H1 (cell line): ENCODE measurements around the gene TRIM44. TPM values are rescaled to one million over a fixed set of nuclear protein-coding genes. Genes with fewer than 3 reads are reported as not detected.

Experiments
- CTCF ChIA-PET: fragments of 300-600 bp; sonication (Branson Sonifier 250); formaldehyde crosslinking; loops from one replicate; lab custom pipeline; 2021; ENCODE audit not compliant: partially characterized antibody; lab: Charles Lee
- POLR2A ChIA-PET: fragments of 300-600 bp; sonication (Branson Sonifier 250); formaldehyde crosslinking; loops from one replicate; lab custom pipeline; 2021; ENCODE audit warnings: inconsistent platforms; ENCODE audit not compliant: partially characterized antibody; lab: Charles Lee
- DNase-seq, 2 experiments: peaks; one replicate each; pipeline versions ENCODE4 v3.0.0 to v3.0.0-alpha.2; 2010 to 2022; ENCODE audit warnings: low spot score in 2 of 2, low read depth in 1 of 2, mixed read lengths in 1 of 2
- FAIRE-seq: peaks from 2 replicates; lab custom pipeline; 2011; peaks lifted over from hg19 to GRCh38; lab: Jason Lieb, UNC
- H2AFZ ChIP-seq: 2 replicates; pipeline ENCODE4 v1.8.1; 2012; ENCODE audit warnings: low read length, inconsistent platforms
- H2AK5ac ChIP-seq: 2 replicates; pipeline ENCODE4 v1.6.1; 2013; ENCODE audit warnings: low read depth, low read length
- H2BK120ac ChIP-seq: replicated peaks from 2 replicates; pipeline ENCODE3; 2013; ENCODE audit warnings: low read depth, low read length, inconsistent platforms
- H2BK12ac ChIP-seq: 2 replicates; pipeline ENCODE4 v1.6.1; 2013; ENCODE audit warnings: low read depth, low read length
- H2BK15ac ChIP-seq: 2 replicates; pipeline ENCODE4 v1.6.1; 2013; ENCODE audit warnings: low read length
- H2BK20ac ChIP-seq: 2 replicates; pipeline ENCODE4 v1.6.1; 2013; ENCODE audit warnings: low read length
- H2BK5ac ChIP-seq: 2 replicates; pipeline ENCODE4 v1.6.1; 2013; ENCODE audit warnings: low read depth, low read length
- H3K14ac ChIP-seq: 2 replicates; pipeline ENCODE4 v1.6.1; 2013; ENCODE audit warnings: inconsistent platforms; ENCODE audit not compliant: insufficient read length
- H3K18ac ChIP-seq: 2 replicates; pipeline ENCODE4 v1.6.1; 2013; ENCODE audit warnings: low read length; ENCODE audit errors: extremely low read depth
- H3K23ac ChIP-seq: 2 replicates; pipeline ENCODE4 v1.6.1; 2013; ENCODE audit warnings: inconsistent platforms; ENCODE audit not compliant: insufficient read length
- H3K23me2 ChIP-seq: 2 replicates; pipeline ENCODE4 v1.6.1; 2013; ENCODE audit warnings: low read depth, low read length
- H3K27ac ChIP-seq: 2 replicates; pipeline ENCODE4 v1.6.1; 2011; ENCODE audit warnings: low read depth, low read length, inconsistent platforms
- H3K27me3 ChIP-seq, 4 experiments: replicated peaks in 1 of 4; 1 replicate in 1 of 4; 2 replicates in 3 of 4; pipeline versions ENCODE4 v1.6.1 to v1.8.1; 2011 to 2013; ENCODE audit warnings: low read length in 3 of 4, mild to moderate bottlenecking in 3 of 4, inconsistent platforms in 2 of 4, mixed read lengths in 2 of 4, moderate library complexity in 1 of 4; ENCODE audit not compliant: control insufficient read depth in 3 of 4, insufficient read depth in 3 of 4; ENCODE audit errors: extremely low read depth in 1 of 4
- H3K36me3 ChIP-seq, 4 experiments: 2 replicates each; pipeline versions ENCODE4 v1.6.1 to v1.8.1; 2011 to 2013; ENCODE audit warnings: mild to moderate bottlenecking in 4 of 4, low read length in 3 of 4, moderate library complexity in 2 of 4, control low read depth in 1 of 4, inconsistent platforms in 1 of 4; ENCODE audit not compliant: insufficient read depth in 4 of 4, control insufficient read depth in 2 of 4
- H3K4ac ChIP-seq: replicated peaks from 2 replicates; pipeline ENCODE3; 2013; ENCODE audit warnings: low read length, low read depth, mixed read lengths, inconsistent platforms; ENCODE audit not compliant: insufficient read length
- H3K4me1 ChIP-seq, 4 experiments: replicated peaks in 1 of 4; 1 replicate in 1 of 4; 2 replicates in 3 of 4; pipeline versions ENCODE4 v1.6.1 to v1.8.1; 2011 to 2013; ENCODE audit warnings: low read length in 3 of 4, inconsistent platforms in 2 of 4, mixed read lengths in 1 of 4; ENCODE audit not compliant: insufficient read depth in 4 of 4, control insufficient read depth in 3 of 4
- H3K4me2 ChIP-seq, 2 experiments: 2 replicates each; pipeline versions ENCODE4 v1.6.1 to v1.8.1; 2011 to 2013; ENCODE audit warnings: low read depth in 2 of 2, low read length in 2 of 2, control low read depth in 1 of 2, inconsistent platforms in 1 of 2, mild to moderate bottlenecking in 1 of 2; ENCODE audit not compliant: insufficient read depth in 1 of 2
- H3K4me3 ChIP-seq, 4 experiments: fragments of 200-600, 300-600 bp in 1 of 4; sonication (generic), shearing (Covaris generic), sonication (Bioruptor Twin) in 1 of 4; 2 replicates each; pipeline versions ENCODE4 v1.5.1 to v1.8.1; 2011 to 2016; ENCODE audit warnings: low read length in 4 of 4, low read depth in 3 of 4, control low read depth in 2 of 4, inconsistent platforms in 2 of 4, mild to moderate bottlenecking in 2 of 4, mixed read lengths in 1 of 4, moderate library complexity in 1 of 4; ENCODE audit not compliant: insufficient read depth in 2 of 4; ENCODE audit errors: extremely low read depth in 1 of 4
- H3K56ac ChIP-seq: replicated peaks from 2 replicates; pipeline ENCODE3; 2013; ENCODE audit warnings: low read depth, mild to moderate bottlenecking, mixed read lengths, low read length, inconsistent platforms; ENCODE audit not compliant: insufficient read length
- H3K79me1 ChIP-seq: 2 replicates; pipeline ENCODE4 v1.6.1; 2013; ENCODE audit warnings: low read depth, low read length, control low read depth
- H3K79me2 ChIP-seq, 2 experiments: 2 replicates each; pipeline versions ENCODE4 v1.6.1 to v1.8.1; 2012 to 2013; ENCODE audit warnings: low read length in 2 of 2, mild to moderate bottlenecking in 2 of 2, inconsistent platforms in 1 of 2; ENCODE audit not compliant: insufficient read depth in 2 of 2, control insufficient read depth in 1 of 2
- H3K9ac ChIP-seq, 4 experiments: replicated peaks in 1 of 4; 1 replicate in 1 of 4; 2 replicates in 3 of 4; pipeline versions ENCODE4 v1.6.1 to v1.8.1; 2011 to 2013; ENCODE audit warnings: low read depth in 3 of 4, low read length in 3 of 4, control low read depth in 2 of 4, mild to moderate bottlenecking in 2 of 4, moderate library complexity in 2 of 4, inconsistent platforms in 1 of 4; ENCODE audit errors: extremely low read depth in 1 of 4
- H3K9me3 ChIP-seq, 2 experiments: 2 replicates each; pipeline versions ENCODE4 v1.6.1 to v1.8.1; 2012 to 2013; ENCODE audit warnings: mild to moderate bottlenecking in 2 of 2, moderate library complexity in 2 of 2, control low read depth in 1 of 2, inconsistent platforms in 1 of 2, low read depth in 1 of 2, low read length in 1 of 2, mixed read lengths in 1 of 2; ENCODE audit not compliant: insufficient read depth in 2 of 2
- H4K20me1 ChIP-seq, 2 experiments: replicated peaks in 1 of 2; 2 replicates each; pipeline versions ENCODE3 to v1.8.1; 2011 to 2013; ENCODE audit warnings: inconsistent platforms in 2 of 2, low read length in 2 of 2, mild to moderate bottlenecking in 1 of 2; ENCODE audit not compliant: insufficient read depth in 2 of 2, control insufficient read depth in 1 of 2
- H4K5ac ChIP-seq: 2 replicates; pipeline ENCODE4 v1.6.1; 2013; ENCODE audit warnings: low read length, low read depth, mixed read lengths, inconsistent platforms; ENCODE audit not compliant: insufficient read length
- H4K8ac ChIP-seq: 2 replicates; pipeline ENCODE4 v1.8.0; 2013; ENCODE audit warnings: mild to moderate bottlenecking, moderate library complexity, low read length, inconsistent platforms; ENCODE audit not compliant: insufficient read depth; ENCODE audit errors: extremely low read depth
- H4K91ac ChIP-seq: replicated peaks from 2 replicates; pipeline ENCODE3; 2013; ENCODE audit warnings: low read length, mixed read lengths, inconsistent platforms; ENCODE audit not compliant: insufficient read length
- BACH1 ChIP-seq: IDR thresholded peaks from 2 replicates; pipeline ENCODE4 v1.6.1; 2012; ENCODE audit warnings: low read length, improper control_type of control experiment
- CEBPB ChIP-seq: IDR thresholded peaks from 2 replicates; pipeline ENCODE4 v1.6.1; 2012; ENCODE audit warnings: low read depth, low read length
- CHD2 ChIP-seq: IDR thresholded peaks from 2 replicates; pipeline ENCODE4 v1.6.1; 2012; ENCODE audit warnings: low read length, improper control_type of control experiment
- KDM4A ChIP-seq: IDR thresholded peaks from one replicate; pipeline ENCODE4 v1.7.1; 2012; ENCODE audit warnings: low read depth, mild to moderate bottlenecking, moderate library complexity, low read length, inconsistent platforms; ENCODE audit not compliant: severe bottlenecking
- MAFK ChIP-seq: IDR thresholded peaks from 2 replicates; pipeline ENCODE4 v1.6.1; 2012; ENCODE audit warnings: low read depth, mild to moderate bottlenecking, improper control_type of control experiment, low read length
- PHF8 ChIP-seq: fragments of 200-600 bp; sonication (generic); conservative IDR thresholded peaks from 2 replicates; pipeline ENCODE4 v1.7.1; 2012; ENCODE audit warnings: low read depth, mild to moderate bottlenecking, inconsistent platforms, low read length, moderate library complexity
- SRF ChIP-seq: IDR thresholded peaks from 2 replicates; pipeline ENCODE4 v1.6.1; 2011; ENCODE audit warnings: mild to moderate bottlenecking, low read depth, low read length, moderate library complexity
- YY1 ChIP-seq: IDR thresholded peaks from 2 replicates; pipeline ENCODE4 v1.6.1; 2011; ENCODE audit warnings: low read depth, mild to moderate bottlenecking, low read length
- WGBS, 2 experiments: shearing (Covaris generic) in 1 of 2; methylation state at CpG; one replicate each; pipeline versions ENCODE4 v1.1.6 to v1.1.7; 2013 to 2015; ENCODE audit warnings: low lambda C conversion rate in 2 of 2, mixed read lengths in 2 of 2, inconsistent platforms in 1 of 2, low coverage in 1 of 2, missing lambda C conversion rate in 1 of 2; ENCODE audit not compliant: insufficient replicate concordance in 2 of 2, insufficient coverage in 1 of 2, insufficient read length in 1 of 2; ENCODE audit errors: extremely low coverage in 1 of 2, missing lambda C conversion rate in 1 of 2; 5-methylcytosine and 5-hydroxymethylcytosine counted together
- polyA plus RNA-seq, 7 experiments: library from polyadenylated mRNA; depleted of rRNA in 3 of 7; stranded (reverse) in 5 of 7; unstranded in 2 of 7; fragments of >200 nt in 5 of 7; fragments of 200-250 nt in 2 of 7; gene quantifications; 1 replicate in 5 of 7; 2 replicates in 1 of 7; 4 replicates in 1 of 7; pipeline versions ENCODE4 v1.2.1 to v1.2.3, GENCODE V29; 2011 to 2013; ENCODE audit warnings: missing spikeins in 2 of 7, mixed read lengths in 2 of 7
- total RNA-seq: library from RNA; stranded (reverse); fragmentation: NEBNext Ultra II Directional; extraction: Animal tissue kit (Norgen Biotek cat#: 25700); gene quantifications from 2 replicates; pipeline ENCODE4 v1.2.1, GENCODE V29; 2021
- TF ChIP-seq, protein P1 (sequence below), 3 experiments: IDR thresholded peaks; 1 replicate in 2 of 3; 2 replicates in 1 of 3; pipeline versions ENCODE4 v1.5.1 to v1.6.1; 2011; ENCODE audit warnings: low read length in 3 of 3, mild to moderate bottlenecking in 3 of 3, inconsistent platforms in 2 of 3, low read depth in 1 of 3, moderate library complexity in 1 of 3; ENCODE audit not compliant: insufficient read depth in 1 of 3; ENCODE audit errors: control extremely low read depth in 1 of 3
- TF ChIP-seq, protein P2 (sequence below): IDR thresholded peaks from 2 replicates; pipeline ENCODE4 v1.6.1; 2012; ENCODE audit warnings: low read length, inconsistent platforms

Gene TRIM44
- total and polyA plus RNA-seq, 2 of the 8 experiments (the other 6 are each of a cell fraction or from before 2014, with no cell fraction given), result 13.9 to 34.4 TPM

DNA sequence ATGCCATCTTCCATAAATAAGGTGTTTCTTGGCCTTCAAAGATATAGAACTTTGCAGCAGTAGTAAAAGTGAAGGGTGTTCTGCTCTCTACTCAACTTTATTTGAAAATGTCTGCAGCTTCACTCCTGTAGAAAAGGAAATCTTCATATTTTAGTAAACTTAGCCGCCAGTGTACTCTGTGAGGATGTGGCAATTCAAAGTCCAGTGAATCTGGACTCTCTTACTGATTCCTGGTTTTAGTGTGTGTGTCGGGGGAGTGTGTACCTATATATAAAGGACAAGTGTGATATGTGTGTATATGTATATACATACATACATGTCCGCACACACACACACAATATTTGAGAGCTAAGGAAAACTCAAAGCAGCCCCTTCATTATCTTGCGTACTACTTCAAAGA is 147.0 kb downstream of the TRIM44 start:
- Histone ChIP-seq H3K23ac (no peak overlapping the region), H2BK120ac (no peak overlapping the region), H2AFZ (no peak overlapping the region), H4K91ac (no peak overlapping the region), H2BK15ac (no peak overlapping the region), H2BK5ac (no peak overlapping the region), H3K27me3 (no peaks in the 10 kb centered on the region), H4K8ac (no peak overlapping the region), H2BK20ac (no peak overlapping the region), H3K4ac (no peak overlapping the region), H3K14ac (no peak overlapping the region), H3K36me3 (no peaks in the 10 kb centered on the region), H3K4me1 (no peaks in the 10 kb centered on the region), H2AK5ac (no peak overlapping the region), H3K23me2 (no peaks in the 10 kb centered on the region), H4K20me1 (no peaks in the 10 kb centered on the region), H3K9ac (no peak overlapping the region), H3K56ac (no peak overlapping the region), H4K5ac (no peak overlapping the region), H3K18ac (no peak overlapping the region), H2BK12ac (no peak overlapping the region), H3K9me3 (no peaks in the 10 kb centered on the region), H3K27ac (no peak overlapping the region), H3K79me1 (no peaks in the 10 kb centered on the region), H3K4me3 (no peak overlapping the region), H3K79me2 (no peaks in the 10 kb centered on the region), H3K4me2 (no peak overlapping the region)
- no peak for FAIRE-seq
- DNase-seq, result no peak
- POLR2A ChIA-PET, result no interaction called here
- WGBS, 2 experiments, result 70% methylated on average over 4 of the region's 4 CpGs; no CpG with 5 or more reads in 1 of the 2 experiments
- CTCF ChIA-PET, result interaction anchor here (0.6 to 7.6 kb wide), 7 partner anchors 9 to 465 kb away, joined by 3 to 76 read pairs (median 4); no protein-coding TSS in a partner anchor
- TF ChIP-seq, protein P1, sequence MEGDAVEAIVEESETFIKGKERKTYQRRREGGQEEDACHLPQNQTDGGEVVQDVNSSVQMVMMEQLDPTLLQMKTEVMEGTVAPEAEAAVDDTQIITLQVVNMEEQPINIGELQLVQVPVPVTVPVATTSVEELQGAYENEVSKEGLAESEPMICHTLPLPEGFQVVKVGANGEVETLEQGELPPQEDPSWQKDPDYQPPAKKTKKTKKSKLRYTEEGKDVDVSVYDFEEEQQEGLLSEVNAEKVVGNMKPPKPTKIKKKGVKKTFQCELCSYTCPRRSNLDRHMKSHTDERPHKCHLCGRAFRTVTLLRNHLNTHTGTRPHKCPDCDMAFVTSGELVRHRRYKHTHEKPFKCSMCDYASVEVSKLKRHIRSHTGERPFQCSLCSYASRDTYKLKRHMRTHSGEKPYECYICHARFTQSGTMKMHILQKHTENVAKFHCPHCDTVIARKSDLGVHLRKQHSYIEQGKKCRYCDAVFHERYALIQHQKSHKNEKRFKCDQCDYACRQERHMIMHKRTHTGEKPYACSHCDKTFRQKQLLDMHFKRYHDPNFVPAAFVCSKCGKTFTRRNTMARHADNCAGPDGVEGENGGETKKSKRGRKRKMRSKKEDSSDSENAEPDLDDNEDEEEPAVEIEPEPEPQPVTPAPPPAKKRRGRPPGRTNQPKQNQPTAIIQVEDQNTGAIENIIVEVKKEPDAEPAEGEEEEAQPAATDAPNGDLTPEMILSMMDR (IDR thresholded peaks at IDR 0.05; ENCODE audit: control extremely low read depth in 1 of 3, insufficient read depth in 1 of 3, low read depth in 1 of 3, low read length in 3 of 3), result no peak
- TF ChIP-seq MAFK (no peak), KDM4A (no peak), PHF8 (no peak), SRF (no peak), CHD2 (no peak), BACH1 (no peak), CEBPB (no peak), YY1 (no peak)
- TF ChIP-seq, protein P2, sequence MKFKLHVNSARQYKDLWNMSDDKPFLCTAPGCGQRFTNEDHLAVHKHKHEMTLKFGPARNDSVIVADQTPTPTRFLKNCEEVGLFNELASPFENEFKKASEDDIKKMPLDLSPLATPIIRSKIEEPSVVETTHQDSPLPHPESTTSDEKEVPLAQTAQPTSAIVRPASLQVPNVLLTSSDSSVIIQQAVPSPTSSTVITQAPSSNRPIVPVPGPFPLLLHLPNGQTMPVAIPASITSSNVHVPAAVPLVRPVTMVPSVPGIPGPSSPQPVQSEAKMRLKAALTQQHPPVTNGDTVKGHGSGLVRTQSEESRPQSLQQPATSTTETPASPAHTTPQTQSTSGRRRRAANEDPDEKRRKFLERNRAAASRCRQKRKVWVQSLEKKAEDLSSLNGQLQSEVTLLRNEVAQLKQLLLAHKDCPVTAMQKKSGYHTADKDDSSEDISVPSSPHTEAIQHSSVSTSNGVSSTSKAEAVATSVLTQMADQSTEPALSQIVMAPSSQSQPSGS, result no peak
